NCI-H1048 (cell line): Measurements from ENCODE around the gene CCDC86.

ENCODE experiments used
- DNase-seq: peaks from one replicate; lab custom pipeline; 2025; lab: John Stamatoyannopoulos, UW

CCDC86 gene

GRCh38 chr11:60852982-60853950 is 11.4 kb downstream of the CCDC86 start:
- DNase-seq: no peak

GRCh38 chr11:60854140-60854846 is 12.4 kb downstream of the CCDC86 start:
- no peak for DNase-seq

DNA sequence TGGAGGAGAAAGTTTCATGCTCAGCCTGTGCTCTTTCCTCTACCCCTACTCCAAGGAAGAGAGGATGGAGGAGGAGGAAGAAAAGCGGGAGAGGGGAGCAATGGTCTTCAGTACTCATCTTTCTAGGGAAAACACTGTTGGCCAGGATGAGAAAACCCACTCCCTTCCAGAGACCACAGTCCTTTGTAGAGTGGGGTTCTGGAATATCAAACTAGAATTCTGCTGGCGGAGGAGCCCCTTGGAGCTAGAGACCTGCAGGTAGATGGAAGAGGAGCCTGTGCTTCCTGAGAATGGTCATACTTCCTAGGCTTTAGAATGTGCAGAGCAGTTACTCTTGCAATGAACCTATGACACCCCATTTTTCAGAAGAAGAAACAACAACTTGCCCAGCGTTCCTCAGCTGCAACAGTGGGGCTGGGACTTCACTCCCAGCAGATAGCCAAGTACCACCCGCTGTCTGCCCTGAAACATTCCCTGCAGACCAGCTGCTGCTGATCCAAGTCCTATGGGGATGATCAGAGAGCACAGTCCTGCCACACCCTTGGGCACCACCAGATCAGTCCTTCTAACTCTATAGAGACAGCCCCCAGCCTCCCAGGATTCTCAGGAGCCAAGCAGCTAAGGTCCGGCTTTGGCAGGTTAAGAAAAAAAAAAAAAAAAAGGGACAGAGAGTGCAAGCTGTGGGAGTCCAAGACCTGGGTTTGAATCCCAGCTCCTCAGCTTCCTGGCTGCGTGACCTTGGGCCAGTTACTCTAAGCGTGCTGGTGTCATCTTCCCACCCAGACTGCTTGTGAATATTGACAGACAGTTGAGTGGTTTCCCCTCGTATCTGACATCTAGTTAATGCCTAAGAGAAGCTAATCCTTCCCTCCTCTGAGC is 13.2 kb downstream of the CCDC86 start:
- DNase-seq: no peak

DNA sequence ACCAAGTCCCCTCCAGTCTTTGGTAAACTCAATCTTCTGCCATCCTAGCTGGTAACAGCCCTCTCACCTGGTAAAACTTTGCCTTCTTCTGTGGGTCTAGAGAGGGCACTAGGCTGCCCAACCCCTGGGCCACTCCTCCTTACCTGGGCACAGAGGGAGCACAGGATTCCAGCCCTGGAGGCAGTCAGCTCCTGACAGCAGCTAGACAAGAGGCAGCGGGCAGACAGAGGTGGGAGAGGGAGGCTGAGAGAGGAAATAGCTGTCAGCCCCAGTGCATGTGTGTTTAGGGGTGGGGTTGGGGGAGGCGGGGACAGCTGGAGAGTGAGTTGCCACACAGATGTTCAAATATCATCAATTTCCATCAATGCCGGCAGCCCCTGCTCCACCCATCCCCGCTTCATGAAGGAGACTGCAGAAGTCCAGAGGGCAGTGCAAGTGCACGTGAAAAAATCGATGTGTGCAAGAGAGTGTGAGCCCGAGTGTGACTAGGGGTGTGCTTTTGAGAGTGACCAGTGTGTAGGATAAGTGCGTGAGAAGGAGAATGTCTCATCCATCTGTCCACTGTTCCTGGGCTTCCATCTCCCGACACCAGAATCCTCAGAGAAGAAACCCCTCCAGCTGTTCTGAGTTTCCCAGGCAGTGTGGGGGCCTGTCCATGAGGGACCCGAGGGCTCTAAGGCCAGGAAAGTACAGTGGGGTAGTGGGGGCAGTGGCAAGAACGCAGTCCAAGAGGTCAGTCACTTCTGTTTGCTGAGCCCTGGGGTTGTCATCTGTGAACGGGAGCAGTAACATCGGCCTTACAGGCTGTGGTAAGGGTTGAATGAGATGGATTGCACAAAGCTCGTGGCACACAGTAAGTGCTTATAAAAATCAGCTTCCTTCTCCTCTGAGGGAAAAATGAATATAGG is 14.1 kb downstream of the CCDC86 start, which contains the start of gene PTGDR2:
PTGDR2 (minus strand) TSS at position 225 of the 908 bp plus-strand sequence. CDS start 2,228 bp downstream, outside the sequence.
- no peak for DNase-seq

DNA sequence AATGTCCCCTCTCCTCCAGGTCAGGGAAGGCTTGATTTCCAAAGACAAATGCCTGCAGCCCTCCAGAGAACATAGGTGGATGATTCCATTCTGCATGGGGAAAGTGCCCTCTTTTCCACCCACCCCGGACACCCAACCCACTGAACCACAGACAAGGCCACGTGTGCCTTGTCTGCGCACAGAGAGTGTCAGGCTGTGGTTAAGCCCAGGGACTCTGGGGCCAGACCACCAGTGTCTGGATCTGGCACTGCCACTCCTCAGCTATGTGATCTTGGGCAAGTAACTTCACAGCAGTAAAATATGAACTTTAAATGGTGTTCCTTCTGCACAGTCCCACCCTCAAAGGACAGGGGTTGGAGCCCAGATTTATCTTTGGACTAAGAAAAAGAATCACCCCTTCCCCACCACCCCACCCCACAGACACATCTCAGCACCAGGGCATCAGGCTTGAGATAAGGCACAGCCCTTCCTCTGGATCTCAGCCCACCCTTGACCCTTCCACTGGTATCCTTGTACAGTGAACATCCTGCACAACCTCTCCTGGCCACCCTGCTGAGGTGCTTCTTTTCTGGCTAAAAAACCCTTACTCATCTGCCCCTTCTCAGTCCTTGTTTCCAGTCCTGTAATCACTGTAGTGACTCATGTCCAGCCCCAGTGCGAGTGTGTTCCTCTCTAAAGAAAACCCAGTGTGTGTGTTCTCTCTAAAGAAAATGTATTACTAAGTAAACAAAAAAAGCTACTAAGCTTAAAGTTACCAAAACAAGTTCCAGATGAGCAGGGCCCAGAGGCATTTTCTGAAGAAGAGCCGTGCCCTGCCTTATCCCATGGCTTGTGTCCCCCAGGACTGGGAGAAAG is 15.7 kb downstream of the CCDC86 start:
- DNase-seq: no peak

GRCh38 chr11:60858236-60858635 is 16.3 kb downstream of the CCDC86 start:
- DNase-seq: no peak

DNA sequence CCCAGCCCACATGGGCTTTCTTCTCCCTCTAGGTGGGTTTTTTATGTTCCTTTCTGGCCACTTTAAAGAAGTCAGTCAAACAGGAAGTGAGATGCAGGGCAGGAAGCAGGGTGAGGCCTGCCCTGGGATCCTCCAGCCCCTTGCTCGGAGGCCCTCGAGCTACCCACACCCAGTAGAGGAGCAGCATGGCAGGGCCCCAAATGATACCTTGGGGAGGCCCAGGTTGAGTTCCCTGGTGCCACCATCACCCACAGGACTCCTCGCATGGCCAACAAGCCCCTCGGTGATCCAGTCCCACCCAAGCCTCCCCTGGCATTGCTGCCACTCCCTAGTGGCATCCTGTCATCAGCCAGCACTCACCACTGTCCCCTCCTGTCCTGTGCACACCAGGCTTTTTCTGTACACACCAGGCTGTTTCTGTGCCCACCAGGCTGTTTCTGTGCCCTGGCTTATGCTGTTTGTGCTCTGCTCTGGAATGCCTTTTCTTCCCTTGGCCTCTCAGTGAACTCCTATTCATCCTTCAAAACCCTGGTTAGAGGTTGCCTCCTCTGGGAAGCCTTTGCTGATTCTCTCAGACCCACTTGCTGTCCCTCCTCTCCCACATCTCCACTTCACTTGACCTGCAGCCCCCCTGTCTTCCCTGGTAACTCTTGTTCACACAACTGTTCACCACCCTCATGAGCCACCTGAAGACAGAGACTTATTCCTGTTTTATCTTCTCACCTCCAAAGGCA is 17.0 kb downstream of the CCDC86 start:
- no peak for DNase-seq

DNA sequence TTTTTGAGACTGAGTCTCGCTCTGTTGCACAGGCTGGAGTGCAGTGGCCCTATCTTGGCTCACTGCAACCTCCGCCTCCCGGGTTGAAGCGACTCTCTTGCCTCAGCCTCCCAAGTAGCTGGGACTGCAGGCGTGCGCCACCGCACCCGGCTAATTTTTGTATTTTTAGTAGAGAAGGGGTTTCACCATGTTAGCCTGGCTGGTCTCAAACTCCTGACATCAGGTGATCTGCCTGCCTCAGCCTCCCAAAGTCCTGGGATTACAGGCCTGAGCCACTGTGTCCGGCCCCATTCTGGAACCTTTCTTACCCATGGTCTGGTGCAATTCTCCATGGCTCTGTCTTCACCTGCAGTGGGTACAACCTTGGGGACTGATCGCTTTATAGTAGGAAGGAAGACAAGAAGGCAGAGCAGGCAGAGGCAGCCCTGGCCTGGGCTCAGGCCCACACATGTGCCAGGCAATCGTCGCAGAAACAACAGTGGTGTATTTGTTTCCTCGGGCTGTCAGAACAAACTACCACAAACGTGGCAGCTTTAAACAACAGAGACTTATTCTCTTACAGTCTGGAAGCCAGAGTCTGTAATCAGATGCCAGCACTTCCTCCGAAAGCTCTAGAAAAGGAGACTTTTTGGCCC is 17.8 kb downstream of the CCDC86 start:
- DNase-seq: no peak

DNA sequence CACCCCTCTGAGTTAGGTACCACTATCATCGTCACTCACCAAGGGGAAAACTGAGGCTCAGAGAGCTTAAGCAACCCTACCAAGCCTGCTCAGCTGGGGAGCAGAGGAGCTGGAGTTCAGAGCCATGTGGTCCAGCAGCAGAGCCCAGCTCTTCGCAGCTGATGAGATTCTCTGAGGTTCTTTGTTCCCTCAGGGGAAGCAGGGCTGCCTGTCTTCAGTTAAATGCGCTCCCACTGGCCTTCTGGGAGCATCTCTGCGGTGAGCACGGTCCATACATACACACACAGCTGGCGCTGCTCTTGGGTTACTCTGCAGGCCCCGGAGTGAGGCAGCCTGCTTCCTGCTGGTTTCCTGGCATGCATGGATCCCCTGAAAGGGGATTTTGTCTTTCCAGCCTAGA is 19.0 kb downstream of the CCDC86 start:
- DNase-seq: no peak

- DNase-seq: no peak
Measured at GRCh38 chr11:60862171-60862570, 20.3 kb downstream of the CCDC86 start.

DNA sequence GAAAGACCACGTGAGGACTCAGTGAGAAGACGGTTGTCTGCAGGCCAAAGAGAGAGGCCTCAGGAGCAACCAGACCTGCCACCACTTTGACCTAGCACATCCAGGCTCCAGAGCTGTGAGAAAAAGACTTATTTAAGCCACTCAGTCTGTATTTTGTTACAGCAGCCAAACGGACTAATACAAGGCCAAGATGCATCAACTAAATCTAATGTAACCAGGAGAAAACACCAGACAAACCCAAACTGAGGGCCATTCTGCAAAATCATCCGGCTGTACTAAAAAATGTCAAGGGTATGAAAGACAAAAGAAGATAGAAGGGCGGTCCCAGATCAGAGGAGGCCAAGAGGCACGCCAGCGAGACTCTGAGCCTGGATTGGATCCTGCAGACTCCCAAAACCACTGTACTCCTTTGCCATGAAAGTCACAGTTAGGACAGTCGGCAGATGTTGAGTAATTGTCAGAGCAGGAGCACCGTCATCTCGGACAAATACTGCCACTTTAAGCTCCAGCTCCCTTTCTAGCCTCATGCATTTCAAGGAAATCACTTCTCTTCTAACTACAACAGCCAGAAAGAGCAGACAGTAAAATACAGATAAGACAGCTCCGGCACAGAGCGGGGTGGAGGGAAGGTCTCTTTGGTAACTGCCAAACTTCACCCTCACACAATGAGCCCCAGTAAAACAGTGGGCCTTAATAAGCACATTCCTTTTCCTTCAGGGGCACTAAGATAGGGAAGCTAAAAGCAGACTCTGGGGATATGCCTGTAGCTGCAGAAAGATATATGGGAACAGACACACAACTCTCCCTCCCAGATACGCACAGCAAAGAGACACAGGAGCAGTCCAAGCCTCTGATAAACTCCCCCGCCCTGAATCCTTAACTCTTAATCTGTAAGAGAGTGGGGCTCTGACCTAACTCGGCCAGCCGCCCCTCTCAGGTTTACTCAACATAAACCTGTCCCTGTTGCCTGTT is 21.9 kb downstream of the CCDC86 start:
- DNase-seq: no peak

- no peak for DNase-seq
Measured at GRCh38 chr11:60864856-60865513, 23.1 kb downstream of the CCDC86 start.

DNA sequence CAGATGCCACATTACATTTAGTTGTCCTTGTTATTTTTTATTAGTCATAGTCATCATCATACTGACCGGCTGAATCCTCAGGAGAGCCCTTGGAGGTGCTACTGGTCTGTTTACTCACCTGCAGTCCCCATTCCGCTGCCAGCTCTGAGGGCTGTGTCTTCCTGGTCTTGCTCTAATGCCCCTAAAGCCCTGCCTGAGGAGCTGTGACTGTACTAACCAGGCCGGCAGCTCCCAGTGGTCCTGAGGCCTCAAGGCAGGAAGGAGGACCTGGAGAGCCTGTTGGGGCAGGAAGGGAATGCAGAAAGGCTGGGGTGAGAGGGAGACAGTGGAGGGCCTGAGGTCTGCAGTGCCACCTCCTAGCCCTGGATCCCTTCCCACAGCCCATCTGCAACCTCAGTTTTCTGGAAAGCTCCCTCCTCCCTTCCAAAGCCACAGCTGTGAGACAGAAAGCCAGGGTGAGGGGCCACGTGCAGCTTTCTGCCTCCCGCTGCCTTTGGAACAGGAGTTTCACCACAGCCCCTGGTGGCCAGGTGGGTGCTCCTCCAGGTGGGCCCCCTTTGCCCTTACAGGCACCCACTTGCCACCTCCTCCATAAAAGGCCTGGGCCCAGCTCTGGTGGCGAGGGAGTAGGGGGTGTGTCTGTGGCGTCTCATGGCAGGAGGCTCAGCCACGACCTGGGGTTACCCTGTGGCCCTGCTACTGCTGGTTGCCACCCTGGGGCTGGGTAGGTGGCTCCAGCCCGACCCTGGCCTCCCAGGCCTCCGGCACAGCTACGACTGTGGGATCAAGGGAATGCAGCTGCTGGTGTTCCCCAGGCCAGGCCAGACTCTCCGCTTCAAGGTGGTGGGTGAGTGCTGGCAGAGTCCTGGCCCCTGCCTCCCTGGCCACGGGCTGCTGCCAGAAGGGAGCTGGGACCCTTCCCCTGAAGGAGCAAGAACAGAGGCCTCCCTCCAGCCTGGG is 25.3 kb downstream of the CCDC86 start, which contains the start of gene ZP1:
ZP1 (plus strand) TSS at position 632 of the 960 bp plus-strand sequence; CDS start at position 652, 20 bp downstream.
- DNase-seq: no peak

- DNase-seq: no peak
Measured at GRCh38 chr11:60867871-60868681, 26.2 kb downstream of the CCDC86 start.
